GM18907 (cell line): ENCODE results near the gene ZBTB21.

Source experiments
- ATAC-seq: cut with Tn5 transposase; IDR thresholded peaks from one replicate; pipeline ENCODE4 v1.9.1; 2021; ENCODE audit warnings: mild to moderate bottlenecking, moderate library complexity; ENCODE audit not compliant: unreplicated experiment

ZBTB21 gene

DNA sequence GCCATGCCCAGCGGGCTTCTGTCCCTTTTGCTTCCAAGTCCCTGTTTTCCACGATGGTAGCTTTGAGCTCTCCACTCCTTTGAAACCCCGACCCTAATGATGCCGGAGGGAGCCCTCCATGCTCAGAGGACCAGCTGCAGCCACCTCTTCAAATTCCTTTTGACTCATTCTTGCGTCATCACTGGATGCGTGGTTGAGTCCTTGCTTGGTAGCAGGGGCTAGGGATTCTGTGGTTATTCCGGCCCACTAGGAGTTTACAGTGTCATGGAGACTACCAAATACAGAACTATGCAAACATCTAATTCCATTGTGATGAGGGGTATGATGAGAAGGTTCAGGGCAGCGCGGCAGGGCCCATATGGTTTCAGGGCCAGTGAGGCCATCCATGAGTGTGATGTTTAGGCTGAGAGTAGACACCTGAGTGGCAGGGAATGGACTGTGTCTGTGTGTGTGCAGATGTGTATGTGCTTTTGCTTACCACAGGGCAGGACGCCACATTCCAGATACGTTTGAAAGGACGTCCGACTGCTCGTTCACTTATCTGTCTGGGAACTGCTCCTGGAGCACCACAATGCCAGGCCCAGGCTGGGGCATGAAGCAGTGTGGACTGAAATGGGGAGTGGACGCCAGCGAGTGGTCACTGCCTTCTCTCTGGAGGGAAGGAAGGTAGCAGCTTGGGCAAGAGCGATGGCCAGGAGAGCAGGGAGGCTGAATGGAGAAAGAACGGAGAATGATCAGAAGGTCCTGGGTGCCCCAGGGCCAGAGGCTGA, 30.4 kb upstream of the ZBTB21 start:
- no peak for ATAC-seq

DNA sequence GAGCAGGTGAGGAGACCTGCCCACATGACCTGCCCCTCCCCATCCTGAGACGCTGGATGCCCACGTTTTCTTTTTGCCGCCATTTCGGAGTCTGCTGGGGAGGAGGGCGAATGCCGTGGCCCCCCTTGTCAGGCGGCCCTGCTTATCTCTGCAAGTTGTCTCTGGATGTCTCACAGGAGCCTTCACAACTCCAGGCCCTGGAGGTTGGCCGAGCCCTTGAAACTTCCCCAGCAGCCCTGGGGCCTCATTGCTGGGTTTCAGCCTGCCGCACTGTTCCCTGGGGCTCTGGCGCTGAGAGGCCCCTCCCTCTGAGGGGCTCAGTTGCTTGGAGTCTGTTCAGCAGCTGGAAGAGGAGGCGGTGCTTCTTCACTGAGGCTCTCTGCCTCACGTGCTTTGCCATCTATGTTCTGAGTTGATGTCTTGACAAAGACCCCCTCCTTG, 29.8 kb upstream of the ZBTB21 start:
- ATAC-seq = no peak

DNA sequence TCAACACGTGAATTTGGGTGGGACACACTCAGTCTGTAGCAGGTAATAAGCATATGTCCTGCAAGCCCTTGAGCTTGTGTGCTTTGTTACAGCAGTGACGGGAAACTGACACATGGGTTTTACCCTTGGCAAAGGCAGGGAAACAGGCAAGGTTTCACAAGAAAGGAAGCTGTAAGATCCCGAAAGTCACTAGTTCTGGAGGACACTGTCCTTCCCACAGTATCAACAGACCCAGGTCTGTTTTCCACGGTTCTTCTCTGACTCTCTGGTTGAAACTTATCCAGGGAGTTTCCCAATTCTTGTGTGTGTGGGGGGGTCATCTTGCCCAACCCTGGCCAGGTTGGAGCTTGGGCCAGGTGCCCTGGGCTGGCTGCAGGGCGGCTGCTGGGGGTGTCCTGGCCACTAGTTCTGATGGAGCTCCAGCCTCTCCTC, 29.3 kb upstream of the ZBTB21 start:
- no peak for ATAC-seq

DNA sequence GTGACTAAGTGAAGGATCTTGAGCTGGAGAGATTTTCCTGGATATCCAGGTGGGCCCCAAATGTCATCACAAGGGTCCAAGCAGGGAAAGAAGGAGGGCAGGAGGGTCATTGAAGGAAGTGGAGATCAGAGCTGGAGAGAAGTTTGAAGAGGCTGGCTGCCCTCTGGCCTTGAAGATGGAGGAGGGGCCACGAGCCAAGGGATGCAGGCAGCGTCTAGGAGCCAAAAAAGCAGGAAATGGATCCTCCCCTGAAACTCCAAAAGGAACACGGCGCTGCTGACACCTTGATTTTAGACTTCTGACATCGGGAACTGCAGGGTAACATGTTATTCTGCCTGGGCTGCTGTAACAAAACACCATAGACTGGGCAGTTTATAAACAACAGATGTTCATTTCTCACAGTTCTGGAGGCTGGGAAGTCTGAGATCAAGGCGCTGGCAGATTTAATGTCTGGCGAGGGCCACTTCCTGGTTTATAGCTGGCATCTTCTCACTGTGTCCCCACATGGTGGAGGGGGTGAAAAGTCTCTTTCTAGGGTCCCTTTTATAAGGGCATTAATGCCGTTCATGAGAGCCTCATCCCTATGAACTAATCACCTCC, 28.8 kb upstream of the ZBTB21 start:
- ATAC-seq = no peak

DNA sequence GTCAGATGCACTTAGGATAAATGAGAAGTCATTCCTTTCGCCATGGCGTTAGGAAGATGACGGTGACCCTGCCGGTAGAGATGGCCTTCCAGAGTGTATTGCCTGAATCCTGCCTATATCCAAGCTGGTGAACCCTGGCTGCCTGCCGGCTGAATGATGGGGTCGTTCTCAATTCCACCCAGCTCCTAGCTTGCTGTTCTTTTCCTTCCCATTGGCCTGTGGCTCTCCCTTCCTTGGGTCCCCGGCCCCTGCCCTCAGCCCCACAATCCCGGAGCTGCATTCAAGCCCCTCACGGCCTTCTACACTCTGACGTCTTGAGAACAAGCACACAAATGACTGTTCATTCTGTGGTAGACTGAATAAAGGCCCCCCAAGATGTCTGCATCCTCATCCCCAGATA, 28.2 kb upstream of the ZBTB21 start:
- no peak for ATAC-seq

DNA sequence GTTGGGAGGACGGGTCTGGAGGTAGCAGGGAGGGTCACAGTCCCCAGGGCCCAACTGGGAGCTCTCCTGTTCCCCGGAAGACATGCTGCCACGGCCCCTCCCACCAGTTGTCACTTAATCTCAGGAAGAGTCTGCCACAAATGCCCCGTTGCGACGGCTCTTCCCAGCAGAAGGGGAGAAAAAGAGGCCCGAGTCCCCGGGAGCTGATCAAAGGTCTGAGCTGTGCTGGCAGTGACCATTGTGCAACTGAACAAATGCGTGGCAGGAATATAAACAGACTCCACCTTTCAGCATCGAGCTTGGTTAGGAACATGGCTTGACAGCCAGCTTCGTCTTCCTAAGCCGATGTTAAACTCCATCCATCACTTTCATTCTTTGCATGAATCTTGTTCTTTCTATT, 27.8 kb upstream of the ZBTB21 start:
- no peak for ATAC-seq

DNA sequence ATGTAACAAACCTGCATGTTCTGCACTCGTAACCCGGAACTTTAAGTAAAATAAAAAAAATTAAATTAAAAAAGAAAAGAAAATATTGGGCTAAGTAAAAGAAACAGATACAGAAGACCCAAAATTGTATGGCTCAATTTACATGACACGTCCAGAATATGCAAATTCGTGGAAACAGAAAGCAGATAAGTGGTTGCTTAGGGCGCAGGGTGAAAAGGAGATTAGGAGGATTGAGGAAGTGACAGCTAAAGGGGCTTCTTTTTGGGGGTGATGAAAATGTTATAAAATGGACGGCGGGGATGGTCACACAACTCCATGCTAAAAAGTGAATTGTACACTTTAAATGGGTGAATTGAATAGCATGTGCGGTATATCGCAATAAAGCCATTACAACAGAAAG, 27.4 kb upstream of the ZBTB21 start:
- ATAC-seq = no peak

DNA sequence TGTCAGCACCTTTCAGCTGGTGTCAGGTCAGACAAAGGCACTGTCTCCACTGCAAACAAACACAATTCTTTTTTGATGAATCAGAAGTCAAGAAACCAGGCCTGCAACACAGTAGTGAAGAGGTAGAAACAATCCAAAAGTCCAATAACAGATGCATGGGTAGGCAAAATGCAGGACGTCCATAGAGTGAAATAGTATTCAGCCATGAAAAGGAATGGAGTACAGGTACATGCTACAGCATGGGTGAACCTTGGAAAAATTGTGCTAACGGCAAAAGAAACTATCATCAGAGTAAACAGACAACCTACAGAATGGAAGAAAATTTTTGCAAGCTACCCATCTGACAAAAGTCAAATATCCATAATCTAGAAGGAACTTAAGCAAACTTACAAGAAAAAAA, 26.2 kb upstream of the ZBTB21 start:
- ATAC-seq = no peak

DNA sequence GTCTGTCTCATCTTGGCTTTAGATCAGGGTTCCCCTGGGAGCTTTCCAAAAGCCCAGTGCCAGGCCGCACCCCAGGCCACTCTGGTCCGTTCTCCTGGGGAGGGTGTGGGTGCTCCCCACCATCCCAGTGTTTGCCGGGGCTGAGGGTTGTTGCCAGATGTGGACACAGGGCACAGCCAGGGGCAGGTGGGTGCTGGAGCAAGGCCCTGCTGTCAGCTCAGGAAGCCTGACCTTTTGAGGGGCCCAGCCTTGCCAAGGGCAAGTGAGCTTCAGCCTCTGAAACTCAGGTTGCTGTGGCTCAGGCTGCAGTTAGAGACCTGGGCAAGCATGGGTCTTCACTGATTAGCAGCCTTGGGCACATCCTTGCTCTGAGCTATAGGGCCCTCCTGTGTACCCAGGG, 22.8 kb upstream of the ZBTB21 start:
- no peak for ATAC-seq

DNA sequence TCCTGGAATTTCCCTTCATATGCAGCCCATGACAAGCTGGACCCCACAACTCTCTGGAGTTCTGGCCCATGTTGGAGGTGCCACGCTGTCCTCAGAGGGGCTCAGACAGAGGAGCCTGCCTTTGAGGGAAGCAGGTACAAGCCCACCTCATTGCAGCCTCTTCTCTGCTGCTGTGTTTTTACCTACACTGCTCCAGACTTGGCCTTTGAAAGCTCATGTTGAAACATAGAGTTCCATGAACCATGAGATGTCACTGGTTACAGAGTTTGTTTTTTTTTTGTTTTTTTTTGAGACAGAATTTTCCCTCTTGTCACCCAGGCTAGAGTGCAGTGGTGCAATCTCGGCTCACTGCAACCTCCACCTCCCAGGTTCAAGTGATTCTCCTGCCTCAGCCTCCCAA, 22.1 kb upstream of the ZBTB21 start:
- ATAC-seq = no peak

DNA sequence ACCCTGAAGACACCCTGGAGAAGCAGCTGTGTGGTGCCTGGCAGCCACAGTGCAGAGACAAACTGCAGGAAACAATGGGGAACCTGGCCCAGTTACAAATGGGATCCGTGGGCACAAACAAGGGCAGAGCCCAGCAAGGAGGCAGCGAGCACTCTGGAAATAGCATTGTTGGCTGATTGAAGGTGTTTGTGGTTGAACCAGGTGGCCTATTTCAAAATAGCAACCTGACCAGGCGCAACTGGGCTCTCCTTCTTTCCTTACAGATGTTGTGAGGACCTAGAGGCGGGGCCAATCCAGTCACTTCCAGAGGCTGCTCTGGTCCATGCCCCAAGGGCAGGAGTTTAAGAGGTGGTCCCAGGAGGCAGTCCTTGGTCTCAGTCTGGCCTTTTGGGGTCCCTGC, 21.7 kb upstream of the ZBTB21 start:
- no peak for ATAC-seq

DNA sequence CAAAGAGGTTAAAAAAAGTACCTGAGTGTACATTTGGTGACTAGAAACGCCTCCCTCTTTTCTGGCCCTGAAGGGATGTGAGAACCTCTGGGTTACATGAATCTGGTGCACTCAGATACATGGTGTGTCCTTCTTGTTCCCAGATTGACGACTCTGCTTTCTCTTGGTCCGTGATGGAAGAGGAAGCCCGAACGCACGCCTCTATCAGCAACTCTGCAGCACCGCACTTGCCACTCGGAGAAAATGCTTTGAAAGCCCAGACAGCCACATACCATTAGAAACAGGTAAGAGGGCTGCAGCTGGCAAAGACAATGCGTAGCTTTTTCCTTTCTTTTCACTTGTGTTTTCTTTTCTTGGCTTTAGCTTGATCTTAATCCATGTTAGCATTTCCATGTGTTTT, 21.1 kb upstream of the ZBTB21 start:
- ATAC-seq = no peak

DNA sequence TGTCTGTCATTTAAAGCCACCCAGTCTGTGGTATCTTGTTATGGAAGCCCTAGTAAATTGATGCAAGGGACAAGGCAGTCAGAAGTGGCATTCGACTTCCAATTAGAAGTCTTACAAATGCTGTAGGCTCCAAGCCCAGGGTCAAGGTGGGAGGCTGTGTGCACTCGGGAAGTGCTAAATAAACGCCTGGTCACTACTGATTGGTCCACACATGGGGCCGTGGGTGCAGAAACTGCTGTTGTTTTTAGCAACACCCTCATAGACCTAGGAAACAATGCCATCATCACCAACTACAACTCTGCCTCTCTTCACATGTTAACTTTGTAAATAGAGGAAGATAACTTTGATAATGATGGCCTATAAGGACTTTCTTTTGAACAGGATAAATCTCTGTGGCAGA, 20.2 kb upstream of the ZBTB21 start:
- ATAC-seq = no peak

DNA sequence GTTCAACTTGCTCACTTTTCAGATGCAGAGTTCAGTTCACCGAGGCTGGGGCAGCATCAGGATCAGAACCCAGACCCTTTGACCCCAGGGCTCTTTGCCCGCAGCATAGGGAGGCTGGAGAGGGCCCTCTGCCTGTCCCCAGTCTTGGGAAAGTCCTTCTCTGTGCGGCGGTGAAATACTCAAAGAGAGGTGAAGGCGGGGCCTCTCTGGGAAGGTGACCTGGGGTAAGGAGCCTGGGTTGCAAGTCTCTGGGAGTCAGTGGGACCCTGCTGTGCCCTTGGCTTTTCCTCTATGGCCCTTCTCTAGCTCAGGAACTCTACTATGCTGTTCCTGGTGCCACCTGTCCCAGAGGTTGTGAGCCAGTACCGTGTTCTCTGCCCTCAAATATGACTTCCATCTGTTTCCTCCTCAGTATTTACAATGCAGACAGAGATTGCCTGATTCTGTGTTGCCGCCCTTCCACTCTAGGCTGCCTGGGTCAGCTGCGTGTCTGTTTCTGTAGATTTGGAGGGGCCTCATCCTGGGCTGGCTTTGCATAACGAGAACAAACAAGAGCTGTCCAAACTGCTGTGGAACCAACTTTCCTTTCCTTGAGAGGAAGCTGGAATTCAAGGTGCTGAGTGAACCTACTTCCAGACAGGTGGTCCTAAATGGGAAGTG, 18.7 kb upstream of the ZBTB21 start:
- ATAC-seq = no peak

DNA sequence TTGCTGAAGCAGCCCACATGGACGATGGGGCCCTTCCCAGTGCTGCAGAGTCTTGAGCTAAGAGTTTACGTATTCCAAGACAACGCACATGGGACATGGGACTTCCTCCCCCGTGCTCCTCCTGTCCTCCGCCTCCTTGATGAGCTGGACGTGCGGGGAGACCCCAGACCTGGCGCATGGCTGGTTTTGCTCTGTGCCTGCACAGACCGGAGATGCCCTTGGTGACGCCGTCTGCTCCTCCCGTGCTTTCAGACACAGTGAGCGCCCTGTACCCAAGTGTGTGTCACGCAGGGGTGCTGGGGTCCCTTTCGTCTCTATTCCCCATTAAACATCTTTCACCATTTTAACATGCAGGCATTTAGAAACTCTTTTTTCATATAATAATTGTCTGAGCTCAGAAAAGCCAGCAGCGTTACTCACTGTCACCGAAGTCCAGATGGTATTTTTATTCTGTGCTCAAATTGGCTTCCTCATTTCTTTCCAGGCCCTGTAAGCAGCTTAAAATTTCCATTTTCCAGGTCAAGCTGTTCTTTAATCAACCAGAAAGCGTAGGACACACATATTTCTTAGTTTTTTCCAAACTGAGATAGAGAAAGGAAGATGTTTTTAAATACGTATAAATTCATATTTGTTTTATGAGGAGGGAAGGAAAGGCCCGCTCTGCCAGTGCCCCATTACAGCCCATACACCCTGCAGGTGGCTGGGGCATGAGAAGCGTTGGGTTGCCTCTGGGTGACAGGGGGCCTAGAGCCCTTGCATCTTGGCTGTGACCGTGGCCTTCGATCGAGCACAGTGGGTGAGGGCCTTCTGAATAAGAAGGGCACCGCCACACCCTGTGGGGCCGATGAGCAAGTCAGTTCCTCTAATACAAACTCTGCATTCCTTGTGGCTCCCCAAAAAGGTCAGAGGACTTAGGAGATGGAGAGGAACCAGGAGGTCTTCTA, 17.9 kb upstream of the ZBTB21 start:
- no peak for ATAC-seq

DNA sequence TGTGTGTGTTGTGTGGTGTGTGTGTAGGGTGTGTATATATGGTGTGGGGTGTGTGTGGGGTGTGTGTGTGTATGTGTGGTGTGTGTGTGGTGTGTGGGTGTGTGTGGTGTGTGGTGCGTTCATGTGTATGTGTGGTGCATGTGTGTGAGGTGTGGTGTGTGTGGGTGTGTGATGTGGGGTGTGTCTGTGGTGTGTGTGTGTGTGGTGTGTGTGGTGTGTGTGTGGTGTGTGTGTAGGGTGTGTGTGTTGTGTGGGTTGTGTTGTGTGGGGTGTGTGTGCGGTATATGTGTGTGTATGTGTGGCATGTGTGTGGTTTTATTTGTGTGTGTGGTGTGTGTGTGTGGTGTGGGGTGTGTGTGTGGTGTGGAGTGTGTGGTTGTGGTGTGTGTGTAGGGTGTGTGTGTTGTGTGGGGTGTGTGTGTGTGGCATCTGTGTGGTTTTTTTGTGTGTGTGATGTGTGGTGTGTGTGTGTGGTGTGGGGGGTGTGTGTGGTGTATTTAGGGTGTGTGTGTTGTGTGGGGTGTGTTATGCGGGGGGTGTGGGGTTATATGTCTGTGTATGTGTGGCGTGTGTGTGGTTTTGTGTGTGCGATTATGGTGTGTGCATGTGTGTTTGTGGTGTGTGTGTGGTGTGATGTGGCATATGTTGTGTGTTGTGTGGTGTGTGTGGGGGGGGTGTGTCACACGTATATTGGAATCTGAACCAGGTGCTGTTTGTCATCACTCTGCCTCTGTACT, 17.1 kb upstream of the ZBTB21 start:
- ATAC-seq = no peak

DNA sequence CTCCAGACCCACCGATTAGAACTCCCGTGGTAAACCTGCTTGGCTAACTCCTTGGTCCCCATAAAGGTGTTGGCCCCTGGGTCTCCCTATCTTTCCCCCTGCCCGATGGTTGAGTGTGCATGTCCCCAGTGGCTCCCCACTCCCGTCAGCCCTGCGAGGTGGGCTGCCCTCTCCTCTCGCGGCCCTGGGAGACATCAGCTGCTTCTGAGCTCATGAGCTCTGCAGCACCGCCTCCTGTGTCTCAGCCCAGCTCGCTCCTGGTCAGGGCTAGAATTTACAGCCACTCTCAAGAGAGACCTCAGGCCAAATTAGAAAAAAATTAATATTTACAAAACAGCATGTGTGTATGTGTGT, 15.9 kb upstream of the ZBTB21 start:
- no peak for ATAC-seq

DNA sequence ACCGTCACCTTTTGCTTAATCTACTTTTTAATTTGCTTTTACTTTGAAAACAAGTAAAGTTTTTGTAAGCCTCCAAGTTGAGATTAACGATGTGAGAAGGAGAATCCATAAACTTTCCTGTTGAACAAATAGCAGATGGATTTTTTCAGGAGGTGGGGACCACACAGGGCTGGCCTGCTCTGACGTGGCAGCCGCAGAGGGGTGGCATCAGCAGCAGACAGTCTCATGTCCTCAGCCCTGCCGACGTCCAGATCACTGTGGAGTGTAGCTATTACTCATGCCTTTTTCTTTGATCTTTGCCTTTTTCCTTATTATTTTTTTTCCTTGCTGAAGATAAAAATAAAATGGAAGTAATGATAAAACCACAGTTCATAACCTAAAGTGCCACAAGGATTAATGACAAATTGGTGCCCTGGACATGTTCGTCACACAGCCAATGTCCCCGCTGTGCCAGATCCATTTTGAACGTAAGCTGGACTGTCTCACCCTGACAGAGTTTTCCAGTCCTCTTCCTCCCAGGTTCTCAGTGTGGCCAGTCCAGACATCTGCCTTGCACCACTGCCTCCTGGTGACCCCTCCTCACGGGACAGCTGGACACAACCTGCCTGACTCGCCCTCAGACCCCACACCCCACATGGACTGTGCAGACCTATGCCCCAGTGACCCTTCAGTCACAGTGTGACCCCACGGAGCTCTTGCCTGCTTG, 15.4 kb upstream of the ZBTB21 start:
- no peak for ATAC-seq

DNA sequence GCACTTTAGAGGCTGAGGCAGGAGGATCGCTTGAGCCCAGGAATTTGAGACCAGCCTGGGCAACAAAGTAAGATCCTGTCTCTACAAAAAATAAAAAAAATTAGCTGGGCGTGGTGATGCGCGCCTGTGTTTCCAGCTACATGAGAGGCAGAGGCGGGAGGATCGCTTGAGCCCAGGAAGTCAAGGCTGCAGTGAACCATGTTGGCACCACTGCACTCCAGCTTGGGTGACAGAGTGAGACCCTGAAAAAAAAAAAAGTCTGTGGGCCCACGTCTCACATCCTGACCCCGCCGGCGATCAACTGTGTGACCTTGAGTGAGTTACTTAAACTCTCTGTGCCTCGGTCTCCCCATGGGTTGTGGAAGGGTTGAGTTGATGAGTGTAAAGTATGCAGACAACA, 12.7 kb upstream of the ZBTB21 start:
- ATAC-seq = no peak

DNA sequence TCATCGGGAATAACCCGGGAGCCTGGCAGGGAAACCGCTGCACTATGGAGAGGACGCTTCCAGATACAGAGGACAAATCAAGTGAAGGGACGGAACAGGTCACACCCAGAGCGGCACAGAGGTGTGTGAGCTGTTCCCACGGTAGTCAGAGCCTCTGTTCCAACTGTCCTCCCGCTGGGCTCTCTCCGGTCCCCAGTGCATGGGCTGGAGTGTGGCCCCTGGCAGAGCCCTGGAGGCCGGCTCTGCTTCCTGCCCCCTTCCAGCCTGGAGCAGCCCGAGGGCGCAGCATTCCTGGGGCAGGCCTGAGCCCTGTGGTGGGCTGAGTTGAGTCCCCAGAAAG, 11.9 kb upstream of the ZBTB21 start:
- no peak for ATAC-seq
